Smooth muscle cell (in vitro differentiated cells): ENCODE data around the gene CAMK1D. TPM values are rescaled to one million over a fixed set of nuclear protein-coding genes. Genes with fewer than 3 reads are reported as not detected.

Experiments used
- DNase-seq: peaks from one replicate; lab custom pipeline; 2025; ENCODE audit not compliant: unreplicated experiment; lab: John Stamatoyannopoulos, UW
- H2AFZ ChIP-seq: fragments of 200-600 bp; sonication (generic); 2 replicates; pipeline ENCODE4 v1.6.0; 2016; ENCODE audit warnings: antibody characterized with exemption, low read depth, mild to moderate bottlenecking
- H3F3A ChIP-seq: fragments of 200-600 bp; sonication (generic); 2 replicates; pipeline ENCODE4 v1.6.0; 2017; ENCODE audit warnings: antibody characterized with exemption, low read depth
- H3K27ac ChIP-seq: fragments of 200-600 bp; sonication (generic); 2 replicates; pipeline ENCODE4 v1.5.1; 2016; ENCODE audit warnings: low read depth, mild to moderate bottlenecking
- H3K27me3 ChIP-seq: fragments of 200-600 bp; sonication (generic); 2 replicates; pipeline ENCODE4 v1.6.1; 2016; ENCODE audit warnings: low read depth, mild to moderate bottlenecking
- H3K36me3 ChIP-seq: fragments of 200-600 bp; sonication (generic); 2 replicates; pipeline ENCODE4 v1.5.1; 2016; ENCODE audit warnings: low read depth
- H3K4me1 ChIP-seq: fragments of 200-600 bp; sonication (generic); 2 replicates; pipeline ENCODE4 v1.5.1; 2016; ENCODE audit warnings: low read depth
- H3K4me2 ChIP-seq: fragments of 200-600 bp; sonication (generic); 2 replicates; pipeline ENCODE4 v1.6.0; 2016; ENCODE audit warnings: mild to moderate bottlenecking
- H3K4me3 ChIP-seq: fragments of 200-600 bp; sonication (generic); 2 replicates; pipeline ENCODE4 v1.5.1; 2016; ENCODE audit warnings: mild to moderate bottlenecking
- H3K79me2 ChIP-seq: fragments of 200-600 bp; sonication (generic); 2 replicates; pipeline ENCODE4 v1.6.0; 2016; ENCODE audit warnings: low read depth, mild to moderate bottlenecking
- H3K9ac ChIP-seq: fragments of 200-600 bp; sonication (generic); 2 replicates; pipeline ENCODE4 v1.6.0; 2016; ENCODE audit warnings: low read depth
- H3K9me3 ChIP-seq: fragments of 200-600 bp; sonication (generic); replicated peaks from 2 replicates; pipeline ENCODE4 v1.5.1; 2016; ENCODE audit warnings: low read depth
- H4K20me1 ChIP-seq: fragments of 200-600 bp; sonication (generic); 2 replicates; pipeline ENCODE4 v1.6.0; 2016; ENCODE audit warnings: low read depth
- WGBS: methylation state at CpG from one replicate; pipeline ENCODE4 v1.1.7; 2016; ENCODE audit warnings: low lambda C conversion rate; 5-methylcytosine and 5-hydroxymethylcytosine counted together
- polyA plus RNA-seq: library from polyadenylated mRNA; unstranded; fragments of >200 nt; fragmentation: Nextera tagmentation; extraction: Ambion mirVana; gene quantifications from 2 replicates; pipeline ENCODE4 v1.2.1, GENCODE V29; 2016
- total RNA-seq: library from RNA; depleted of rRNA; stranded (reverse); fragments of >200 nt; gene quantifications from 2 replicates; pipeline ENCODE4 v1.2.3, GENCODE V29; 2014
- TF ChIP-seq, protein P1 (sequence below): fragments of 200-600 bp; sonication (generic); IDR thresholded peaks from 2 replicates; pipeline ENCODE4 v1.5.1; 2017; ENCODE audit warnings: borderline replicate concordance, mild to moderate bottlenecking, antibody characterized with exemption; ENCODE audit not compliant: insufficient read depth, poor library complexity, severe bottlenecking

Gene CAMK1D
- total and polyA plus RNA-seq, 2 experiments from 2014 or later: 1.6 to 2.3 TPM

DNA sequence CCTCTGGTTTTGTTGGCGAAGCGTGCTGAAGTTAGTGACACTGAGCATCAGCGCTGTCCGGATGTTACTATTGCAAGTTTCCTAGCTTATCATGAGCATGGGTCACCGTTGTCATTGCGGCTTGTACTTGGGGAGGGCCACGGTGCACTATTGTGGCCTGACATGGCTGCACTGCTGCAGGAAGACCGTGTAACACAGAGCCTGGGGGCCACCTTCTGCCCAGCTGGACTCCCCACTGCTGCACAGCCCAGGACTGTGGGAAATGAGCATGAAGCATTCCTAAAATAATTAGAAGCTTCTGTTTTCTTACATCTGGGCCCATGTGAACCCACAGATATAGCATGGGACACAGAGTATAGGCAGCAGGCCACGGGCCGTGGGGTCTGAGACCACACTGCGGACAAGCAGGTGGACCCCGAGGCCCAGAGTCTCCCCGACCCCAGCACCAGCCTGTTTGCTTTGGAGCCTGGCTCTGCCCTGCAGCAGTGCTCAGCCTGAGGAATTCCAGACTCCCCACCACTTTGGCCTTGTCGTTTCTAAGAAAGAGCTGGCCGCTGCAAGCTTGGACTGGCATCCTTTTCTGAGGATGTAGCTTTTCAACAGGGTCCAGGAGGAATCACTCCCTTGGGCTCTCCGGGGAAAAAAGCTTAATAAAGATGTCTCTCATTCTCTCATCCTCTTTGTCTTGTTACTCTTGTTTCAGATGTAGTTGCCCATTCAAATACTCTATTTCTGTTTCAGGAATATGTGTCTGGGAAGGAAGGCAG is 473.0 kb downstream of the CAMK1D start:
- Histone ChIP-seq H3K4me1 (peaks cover 6% of the 10 kb centered on the region), H3K9ac (no peak overlapping the region), H3F3A (peaks cover 3% of the 10 kb centered on the region), H3K27me3 (no peaks in the 10 kb centered on the region), H4K20me1 (no peaks in the 10 kb centered on the region), H2AFZ (no peak overlapping the region), H3K9me3 (no peaks in the 10 kb centered on the region), H3K4me2 (peak overlapping the region; percentile 4), H3K27ac (no peak overlapping the region), H3K4me3 (no peak overlapping the region), H3K79me2 (no peaks in the 10 kb centered on the region), H3K36me3 (no peaks in the 10 kb centered on the region)
- WGBS: 79% methylated on average over 16 of the region's 16 CpGs
- TF ChIP-seq, protein P1, sequence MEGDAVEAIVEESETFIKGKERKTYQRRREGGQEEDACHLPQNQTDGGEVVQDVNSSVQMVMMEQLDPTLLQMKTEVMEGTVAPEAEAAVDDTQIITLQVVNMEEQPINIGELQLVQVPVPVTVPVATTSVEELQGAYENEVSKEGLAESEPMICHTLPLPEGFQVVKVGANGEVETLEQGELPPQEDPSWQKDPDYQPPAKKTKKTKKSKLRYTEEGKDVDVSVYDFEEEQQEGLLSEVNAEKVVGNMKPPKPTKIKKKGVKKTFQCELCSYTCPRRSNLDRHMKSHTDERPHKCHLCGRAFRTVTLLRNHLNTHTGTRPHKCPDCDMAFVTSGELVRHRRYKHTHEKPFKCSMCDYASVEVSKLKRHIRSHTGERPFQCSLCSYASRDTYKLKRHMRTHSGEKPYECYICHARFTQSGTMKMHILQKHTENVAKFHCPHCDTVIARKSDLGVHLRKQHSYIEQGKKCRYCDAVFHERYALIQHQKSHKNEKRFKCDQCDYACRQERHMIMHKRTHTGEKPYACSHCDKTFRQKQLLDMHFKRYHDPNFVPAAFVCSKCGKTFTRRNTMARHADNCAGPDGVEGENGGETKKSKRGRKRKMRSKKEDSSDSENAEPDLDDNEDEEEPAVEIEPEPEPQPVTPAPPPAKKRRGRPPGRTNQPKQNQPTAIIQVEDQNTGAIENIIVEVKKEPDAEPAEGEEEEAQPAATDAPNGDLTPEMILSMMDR: no peak
- no peak for DNase-seq

DNA sequence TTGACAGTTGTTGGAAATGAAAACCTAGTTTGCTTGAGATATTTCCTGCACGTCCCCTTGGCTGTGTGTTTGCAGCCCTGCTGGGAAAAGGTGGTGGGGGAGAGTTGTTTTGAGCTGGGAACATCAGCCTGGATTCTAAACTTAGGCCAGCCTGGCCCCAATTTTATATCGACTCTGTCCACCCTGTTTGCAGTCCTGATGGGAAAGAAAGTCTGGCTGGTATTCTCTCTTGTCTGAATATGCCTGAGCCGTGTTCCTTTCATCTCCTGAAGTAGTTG is 473.5 kb downstream of the CAMK1D start:
- no peaks in the 10 kb centered on the region for H4K20me1 ChIP-seq
- no peaks in the 10 kb centered on the region for H3K79me2 ChIP-seq
- peak overlapping the region; percentile 4 for H3K4me2 ChIP-seq
- H3K36me3 ChIP-seq: no peaks in the 10 kb centered on the region
- no peak overlapping the region for H3K9ac ChIP-seq
- 82% methylated on average over 3 of the region's 3 CpGs for WGBS
- H2AFZ ChIP-seq: no peak overlapping the region
- peaks cover 3% of the 10 kb centered on the region for H3F3A ChIP-seq
- no peaks in the 10 kb centered on the region for H3K27me3 ChIP-seq
- no peak overlapping the region for H3K27ac ChIP-seq
- TF ChIP-seq, protein P1: no peak
- H3K4me3 ChIP-seq: no peak overlapping the region
- no peak for DNase-seq
- no peaks in the 10 kb centered on the region for H3K9me3 ChIP-seq
- H3K4me1 ChIP-seq: peaks cover 6% of the 10 kb centered on the region

DNA sequence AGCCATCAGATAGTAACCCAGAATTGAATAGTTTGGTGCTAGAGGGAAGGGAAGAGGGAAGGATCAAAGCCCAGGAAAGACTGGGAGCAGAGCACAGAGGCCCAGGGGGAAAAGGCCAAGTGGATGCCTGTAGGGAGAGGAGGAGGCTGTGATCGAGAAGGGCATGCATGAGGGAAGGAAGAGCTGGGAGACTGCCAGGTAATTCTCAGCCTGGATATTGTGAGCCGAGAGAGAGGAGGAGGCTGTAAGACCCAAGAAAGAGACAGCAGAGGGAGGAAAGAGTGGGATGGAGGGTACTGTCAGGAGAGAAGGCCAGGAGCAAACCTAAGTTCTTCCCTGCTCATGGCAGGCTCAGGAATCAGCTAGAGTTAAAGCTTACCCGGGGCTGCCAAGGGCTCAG is 474.0 kb downstream of the CAMK1D start:
- no peak overlapping the region for H3K4me3 ChIP-seq
- H3K27me3 ChIP-seq: no peaks in the 10 kb centered on the region
- no peak overlapping the region for H3K9ac ChIP-seq
- H3K9me3 ChIP-seq: no peaks in the 10 kb centered on the region
- H3K36me3 ChIP-seq: no peaks in the 10 kb centered on the region
- no peak overlapping the region for H2AFZ ChIP-seq
- no peak overlapping the region for H3K4me2 ChIP-seq
- H4K20me1 ChIP-seq: no peaks in the 10 kb centered on the region
- 70% methylated on average over 3 of the region's 3 CpGs for WGBS
- no peak overlapping the region for H3K27ac ChIP-seq
- TF ChIP-seq, protein P1: no peak
- no peak for DNase-seq
- H3K4me1 ChIP-seq: peaks cover 6% of the 10 kb centered on the region
- H3F3A ChIP-seq: peaks cover 3% of the 10 kb centered on the region
- H3K79me2 ChIP-seq: no peaks in the 10 kb centered on the region

DNA sequence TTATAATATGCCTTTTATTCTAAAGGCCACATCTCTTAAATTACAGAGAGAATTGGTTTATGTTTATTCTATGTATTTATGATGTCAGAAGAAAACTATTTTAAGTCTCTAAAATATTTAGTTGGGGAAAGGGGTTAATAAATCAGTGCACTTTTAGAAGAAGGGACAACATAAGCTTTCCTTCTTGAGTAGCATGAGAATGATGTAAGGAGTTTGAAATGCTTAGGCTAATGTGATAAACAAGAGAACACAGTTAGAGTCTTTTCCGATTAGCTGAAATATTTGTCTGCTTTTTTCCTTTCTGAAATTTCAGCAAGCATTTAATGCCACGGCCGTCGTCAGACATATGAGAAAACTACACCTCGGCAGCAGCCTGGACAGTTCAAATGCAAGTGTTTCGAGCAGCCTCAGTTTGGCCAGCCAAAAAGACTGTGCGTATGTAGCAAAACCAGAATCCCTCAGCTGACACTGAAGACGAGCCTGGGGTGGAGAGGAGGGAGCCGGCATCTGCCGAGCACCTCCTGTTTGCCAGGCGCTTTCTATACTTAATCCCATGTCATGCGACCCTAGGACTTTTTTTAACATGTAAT is 476.0 kb downstream of the CAMK1D start:
- Histone ChIP-seq H3K36me3 (no peaks in the 10 kb centered on the region), H3K9ac (peak overlapping the region; percentile 26), H3K27ac (peak overlapping the region; percentile 53), H3K9me3 (no peaks in the 10 kb centered on the region), H4K20me1 (no peaks in the 10 kb centered on the region), H3K27me3 (no peaks in the 10 kb centered on the region), H2AFZ (no peak overlapping the region), H3K4me3 (peak overlapping the region; percentile 2), H3F3A (peaks cover 3% of the 10 kb centered on the region), H3K4me2 (peak overlapping the region; percentile 66), H3K79me2 (no peaks in the 10 kb centered on the region), H3K4me1 (no peaks in the 10 kb centered on the region)
- DNase-seq: no peak
- TF ChIP-seq, protein P1: no peak
- 32% methylated on average over 12 of the region's 12 CpGs for WGBS
